Daoy (cell line): ENCODE results near the gene CDK5RAP2. TPM values are rescaled to one million over a fixed set of nuclear protein-coding genes. Genes with fewer than 3 reads are reported as not detected.
"Not testable (repeated sequence)": the region's sequence is repeated elsewhere in the genome, so short reads cannot be mapped to it uniquely, and the experiment has no call there.

Source experiments
- DNase-seq: peaks from one replicate; pipeline ENCODE4 v3.0.0-alpha.2; 2015; ENCODE audit warnings: low read depth
- total RNA-seq: library from RNA; depleted of rRNA; stranded (reverse); fragments of >200 nt; shearing (Covaris generic); gene quantifications from 2 replicates; pipeline ENCODE4 v1.2.3, GENCODE V29; 2014

The CDK5RAP2 gene
- total RNA-seq, 1 experiment from 2014 or later = 35.8 TPM

DNA sequence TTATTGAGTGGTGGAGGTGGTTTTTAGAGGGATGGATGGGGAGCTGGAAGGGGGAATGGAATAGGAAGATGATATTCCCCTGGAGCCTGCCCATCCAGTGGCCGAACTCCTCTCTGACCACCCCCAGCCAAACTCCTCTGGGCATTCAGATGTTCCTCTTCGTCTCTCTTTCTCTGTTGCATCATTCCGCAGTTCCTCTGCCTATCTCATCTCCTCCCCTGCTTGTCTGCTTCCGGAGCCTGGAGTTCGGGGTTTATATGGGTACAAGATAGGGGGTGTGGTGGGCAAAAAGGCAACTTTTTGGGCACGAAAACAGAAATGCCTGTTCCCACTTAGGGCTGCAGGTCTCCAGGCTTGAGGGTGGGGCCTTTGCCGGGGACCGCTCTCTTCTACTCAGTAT is 12.2 kb upstream of the CDK5RAP2 start:
- no peak for DNase-seq

DNA sequence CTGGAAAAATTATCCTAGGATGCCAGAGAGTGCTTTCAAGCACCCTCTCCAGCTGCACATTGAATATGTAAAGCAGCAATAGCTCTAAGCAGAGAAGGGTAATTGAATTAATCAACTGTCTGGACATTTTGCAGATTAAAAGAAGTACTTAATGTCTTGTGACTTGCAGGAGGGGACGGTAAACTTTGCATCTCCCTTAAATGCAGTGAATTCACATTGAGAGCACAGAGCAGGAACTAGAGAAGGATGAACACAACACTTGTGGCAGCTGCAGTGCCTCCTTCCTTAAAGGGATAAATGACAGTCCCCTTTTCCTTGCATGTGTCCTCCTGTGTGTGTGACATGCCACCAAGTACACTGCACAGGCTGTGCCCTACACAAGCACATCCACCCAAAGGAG is 7.4 kb upstream of the CDK5RAP2 start:
- no peak for DNase-seq

GRCh38 chr9:120583958-120584369 is 4.0 kb upstream of the CDK5RAP2 start:
- peak; percentile 97 for DNase-seq

DNA sequence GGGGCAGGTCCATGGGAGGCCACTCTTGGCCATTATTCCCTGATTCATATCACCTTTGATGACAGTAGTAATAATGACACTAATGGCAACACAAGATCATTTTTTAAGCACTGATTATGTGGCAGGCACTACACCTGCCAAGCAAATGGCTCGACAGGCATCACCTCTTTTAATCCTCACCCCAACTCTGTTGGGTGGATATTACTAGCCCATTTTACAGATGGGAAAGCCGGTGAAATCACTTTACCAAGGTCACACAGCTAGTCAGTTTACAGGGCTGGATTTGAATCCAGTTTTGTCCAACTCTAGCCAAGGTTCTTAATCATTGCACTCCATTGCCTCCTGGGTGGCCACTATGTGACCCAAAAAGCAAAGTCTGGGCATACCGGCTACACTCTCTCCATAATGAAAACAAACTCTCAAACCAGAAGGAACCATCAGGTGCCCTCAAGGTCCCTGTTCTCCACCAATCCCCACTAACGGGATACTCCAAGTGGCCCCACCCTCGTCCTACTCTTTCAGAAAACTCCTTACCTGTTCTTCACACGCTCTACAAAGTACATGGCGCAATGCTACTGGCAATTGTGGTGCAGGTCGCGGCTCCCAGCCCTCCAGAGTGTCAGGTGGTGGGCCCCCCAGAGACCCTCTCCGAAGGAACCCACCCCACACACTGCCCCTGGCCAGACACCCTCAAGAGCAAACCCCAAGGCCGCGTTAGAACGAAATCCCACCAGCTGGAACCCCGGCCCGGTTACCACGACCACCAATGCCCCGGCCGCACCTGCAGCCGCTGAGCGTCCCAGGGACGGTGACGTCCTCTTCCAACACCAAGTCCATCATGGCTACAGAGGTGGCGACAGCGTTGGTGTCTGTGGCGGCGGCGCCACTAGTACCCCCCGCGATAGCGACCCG is 572 bp downstream of the CDK5RAP2 start:
- peak; percentile 35 for DNase-seq

GRCh38 chr9:120574473-120574872 is 5.5 kb downstream of the CDK5RAP2 start:
- DNase-seq = no peak

GRCh38 chr9:120572472-120572871 is 7.5 kb downstream of the CDK5RAP2 start:
- no peak for DNase-seq

DNA sequence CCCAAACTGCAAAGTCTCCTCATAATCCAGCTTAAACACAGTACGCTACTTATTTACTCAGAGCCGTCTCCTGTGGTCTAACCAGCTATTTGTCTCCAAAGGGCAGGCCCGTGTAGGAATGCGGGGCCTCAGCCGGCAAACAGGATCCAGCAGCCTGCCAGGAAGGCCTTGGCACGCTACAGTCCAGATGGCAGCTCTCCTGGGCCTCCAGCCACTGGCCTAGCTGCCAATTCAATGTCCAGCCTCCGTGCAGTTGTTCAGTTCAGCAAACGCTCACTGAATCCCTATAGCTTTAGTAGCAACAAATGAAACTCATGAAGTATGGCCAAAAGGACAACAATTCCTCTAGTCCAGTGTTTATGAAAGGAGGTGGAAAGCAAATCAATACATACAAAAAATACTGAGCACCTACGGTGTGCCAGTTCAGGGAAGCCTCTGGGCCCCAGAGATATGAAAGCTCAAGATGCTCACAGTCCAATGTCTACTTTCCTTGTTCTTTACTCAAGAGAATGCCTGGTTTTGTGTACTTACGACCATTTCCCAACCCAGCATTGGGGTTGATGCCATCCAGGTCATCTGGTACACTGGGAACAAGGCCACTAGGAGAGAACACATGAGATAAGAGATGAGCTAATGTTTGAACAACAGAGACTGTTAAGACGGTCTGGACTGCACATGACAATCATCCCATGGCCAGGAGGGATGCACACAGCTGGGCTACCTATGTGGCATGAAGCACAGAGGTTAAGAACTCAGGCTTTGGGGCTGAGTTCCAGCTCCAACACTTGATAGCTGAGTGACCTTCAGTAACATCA is 8.3 kb downstream of the CDK5RAP2 start:
- peak; percentile 28 for DNase-seq

DNA sequence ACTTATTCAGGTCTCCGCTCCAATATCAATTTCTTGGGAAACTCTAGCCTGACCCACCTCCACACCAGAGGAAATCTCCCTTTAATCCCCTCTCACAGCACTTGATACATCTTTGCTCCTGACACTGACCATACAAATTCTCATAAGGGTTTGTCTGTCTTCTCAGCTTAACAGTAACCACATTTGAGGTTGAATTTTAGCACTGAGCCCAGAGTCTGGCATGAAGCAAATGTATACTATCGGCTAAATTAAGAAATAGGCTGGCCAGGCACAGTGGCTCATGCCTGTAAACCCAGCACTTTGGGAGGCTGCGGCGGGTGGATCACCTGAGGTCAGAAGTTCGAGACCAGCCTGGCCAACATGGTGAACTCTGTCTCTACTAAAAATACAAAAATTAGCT is 9.7 kb downstream of the CDK5RAP2 start:
- DNase-seq = no peak

DNA sequence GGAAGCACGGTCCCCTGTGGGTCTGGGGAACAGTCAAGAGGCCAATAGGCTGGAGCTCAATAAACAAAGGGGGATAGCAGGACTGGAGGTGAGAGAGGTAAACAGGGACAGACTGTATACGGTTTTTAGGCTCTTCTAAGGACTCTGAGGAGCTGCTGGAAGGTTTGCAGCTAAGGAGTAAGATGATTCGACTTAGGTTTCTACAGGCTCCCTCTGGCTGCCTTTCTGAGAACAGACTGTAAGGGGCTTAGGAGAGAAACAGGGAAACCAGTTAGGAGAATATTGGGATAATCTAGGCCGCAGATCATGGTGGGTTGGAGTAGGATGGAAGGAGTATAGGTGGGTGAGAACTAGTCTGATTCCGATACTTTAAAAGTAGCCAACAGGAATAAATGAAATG is 10.4 kb downstream of the CDK5RAP2 start:
- DNase-seq = no peak

DNA sequence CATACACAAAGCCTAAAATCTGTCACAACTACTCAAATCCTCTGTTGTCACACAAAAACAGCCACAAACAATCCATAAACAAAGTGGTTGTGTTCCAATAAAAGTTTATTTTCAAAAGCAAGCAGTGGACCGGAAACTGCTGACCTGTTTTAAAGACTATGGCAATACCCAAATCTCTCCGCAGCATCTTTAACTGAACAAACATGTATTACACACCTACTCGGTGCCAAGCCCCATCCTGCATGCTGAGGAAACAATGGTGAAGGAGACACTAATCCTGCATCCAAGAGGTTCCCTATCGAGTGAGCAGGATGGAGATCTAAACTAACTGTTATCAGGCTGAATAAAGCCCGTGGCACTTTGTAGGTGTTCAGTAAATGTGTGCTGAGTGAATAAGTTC is 11.2 kb downstream of the CDK5RAP2 start:
- no peak for DNase-seq

DNA sequence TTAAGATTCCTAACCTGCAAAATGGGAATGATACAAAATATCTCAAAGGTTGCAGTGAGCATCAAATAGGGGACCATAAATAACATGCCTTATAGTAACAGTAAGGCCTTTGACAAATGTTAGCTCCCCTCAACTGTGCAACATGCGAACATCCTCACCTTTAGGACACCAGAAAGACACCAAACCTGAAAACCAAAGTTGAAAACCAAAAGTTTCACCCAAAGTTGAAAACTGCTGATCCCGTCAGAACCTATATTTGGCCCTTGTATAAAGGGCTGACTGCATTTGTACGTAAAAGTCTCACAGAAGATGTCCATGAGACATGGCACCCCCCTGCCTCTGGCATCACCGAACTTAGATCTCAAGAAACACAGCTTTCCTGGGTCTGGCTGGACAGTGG is 12.1 kb downstream of the CDK5RAP2 start:
- no peak for DNase-seq

GRCh38 chr9:120567081-120567480 is 12.9 kb downstream of the CDK5RAP2 start:
- no peak for DNase-seq

- DNase-seq = no peak
These were observed 15.4 kb downstream of the CDK5RAP2 start for GRCh38 chr9:120564589-120564988.

GRCh38 chr9:120562861-120563443 is 17.0 kb downstream of the CDK5RAP2 start:
- no peak for DNase-seq

GRCh38 chr9:120561709-120562108 is 18.3 kb downstream of the CDK5RAP2 start:
- no peak for DNase-seq

DNA sequence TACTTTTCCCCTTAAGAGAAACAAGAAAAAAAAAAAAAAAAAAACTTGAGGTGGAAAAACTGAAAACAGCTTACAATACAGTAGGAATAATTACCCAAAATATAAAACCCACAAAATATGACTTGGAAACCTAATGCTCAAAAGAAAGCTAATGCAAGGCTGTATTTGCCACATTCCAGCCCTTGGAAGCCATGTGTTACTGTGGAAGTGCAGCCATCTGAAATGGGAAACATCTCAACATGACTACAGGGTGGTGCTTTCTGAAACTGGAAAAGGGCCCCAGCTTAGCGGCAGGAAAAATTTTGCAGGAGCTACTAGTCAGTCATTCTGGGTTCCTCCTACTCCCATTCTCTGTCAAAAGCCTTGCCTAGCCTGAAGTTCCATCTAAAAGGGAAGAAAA is 20.4 kb downstream of the CDK5RAP2 start:
- DNase-seq = no peak

DNA sequence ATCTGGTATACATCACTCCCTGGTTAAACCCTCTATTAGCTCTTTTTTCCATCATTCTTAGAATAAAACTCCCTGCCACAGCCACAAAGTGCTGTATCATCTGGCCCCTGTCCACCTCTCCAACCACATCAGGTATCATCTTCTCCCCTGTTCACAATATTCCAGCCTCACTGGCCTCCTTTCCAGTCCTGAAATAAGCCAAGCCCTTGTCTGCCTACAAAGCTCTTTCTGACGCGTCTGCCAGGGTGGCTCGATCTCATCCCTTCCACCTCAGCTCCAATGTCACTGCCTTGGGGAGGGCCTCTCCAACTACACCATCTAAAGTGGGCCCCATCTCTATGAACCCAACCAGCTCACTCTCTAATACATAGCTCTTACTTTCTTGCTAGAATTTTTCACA is 21.5 kb downstream of the CDK5RAP2 start:
- DNase-seq = no peak

- DNase-seq = no peak
These were observed 22.8 kb downstream of the CDK5RAP2 start for GRCh38 chr9:120557205-120557604.

DNA sequence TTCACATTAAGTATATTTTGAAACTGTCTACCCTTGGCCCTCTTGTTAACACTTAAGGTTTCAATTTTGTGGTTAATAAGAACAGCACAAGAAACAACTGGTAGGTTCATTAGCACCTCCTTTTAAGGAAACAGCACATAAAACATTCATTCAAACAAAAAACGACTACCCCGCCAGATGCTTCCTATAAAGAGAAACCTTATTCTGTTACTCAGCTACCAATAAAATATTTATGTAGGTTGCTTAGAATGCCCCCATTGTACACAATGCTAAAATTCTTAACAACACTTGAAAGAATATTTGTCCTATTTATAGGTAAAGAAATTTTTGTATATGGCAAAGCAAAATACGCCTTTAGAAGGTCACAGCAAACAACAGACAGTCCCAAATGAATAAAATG is 23.2 kb downstream of the CDK5RAP2 start:
- no peak for DNase-seq

- DNase-seq = no peak
These were observed 24.1 kb downstream of the CDK5RAP2 start for GRCh38 chr9:120555839-120556238.

GRCh38 chr9:120552210-120552704 is 27.7 kb downstream of the CDK5RAP2 start:
- DNase-seq = not testable (repeated sequence)
